Stimulated activated naive CD8-positive, alpha-beta T cell treated with anti-CD3 and anti-CD28 coated beads, Interleukin-15, Interleukin-2, amounts not matched to agents 100 ng/mL and 50 ng/mL, for 24 hours (primary cell): Measurements from ENCODE around the gene LMF2.
A peak's percentile ranks its signal among the peaks of the same experiment; 100 is the strongest.
"Not testable (repeated sequence)": the region's sequence is repeated elsewhere in the genome, so short reads cannot be mapped to it uniquely, and the experiment has no call there.

Experiments
- H3K27ac Mint-ChIP-seq: one replicate; pipeline ENCODE4 v1.8.0; 2021; ENCODE audit warnings: mild to moderate bottlenecking, mixed read lengths
- H3K27me3 Mint-ChIP-seq: one replicate; pipeline ENCODE4 v1.8.0; 2021; ENCODE audit warnings: mixed read lengths
- H3K36me3 Mint-ChIP-seq: one replicate; pipeline ENCODE4 v1.8.0; 2021; ENCODE audit warnings: low read depth, mixed read lengths
- H3K4me1 Mint-ChIP-seq: one replicate; pipeline ENCODE4 v1.8.0; 2021; ENCODE audit warnings: low read depth, mixed read lengths
- H3K4me3 Mint-ChIP-seq: one replicate; pipeline ENCODE4 v1.8.0; 2021; ENCODE audit warnings: mild to moderate bottlenecking, mixed read lengths
- H3K9me3 Mint-ChIP-seq: one replicate; pipeline ENCODE4 v1.8.0; 2021; ENCODE audit warnings: mixed read lengths

LMF2 gene

GRCh38 chr22:50544078-50544745, 36.7 kb upstream of the LMF2 start:
- H3K27me3 Mint-ChIP-seq, result no peaks in the 10 kb centered on the region
- no peak overlapping the region for H3K27ac Mint-ChIP-seq
- H3K9me3 Mint-ChIP-seq, result no peaks in the 10 kb centered on the region
- peaks cover 64% of the 10 kb centered on the region for H3K4me1 Mint-ChIP-seq
- H3K36me3 Mint-ChIP-seq, result peaks cover 8% of the 10 kb centered on the region
- H3K4me3 Mint-ChIP-seq, result peak overlapping the region; percentile 44

GRCh38 chr22:50542416-50542927, 35.0 kb upstream of the LMF2 start:
- Mint-ChIP-seq H3K4me1 (peaks cover 77% of the 10 kb centered on the region), H3K9me3 (no peaks in the 10 kb centered on the region), H3K27me3 (no peaks in the 10 kb centered on the region), H3K4me3 (peak overlapping the region; percentile 27), H3K36me3 (peaks cover 8% of the 10 kb centered on the region), H3K27ac (peak overlapping the region; percentile 96)

GRCh38 chr22:50541667-50542026, 34.1 kb upstream of the LMF2 start:
- H3K4me1 Mint-ChIP-seq, result peaks cover 84% of the 10 kb centered on the region
- peak overlapping the region; percentile 27 for H3K4me3 Mint-ChIP-seq
- not testable (repeated sequence) for H3K36me3 Mint-ChIP-seq, H3K27me3 Mint-ChIP-seq, H3K9me3 Mint-ChIP-seq
- H3K27ac Mint-ChIP-seq, result peak overlapping the region; percentile 96

- no peaks in the 10 kb centered on the region for H3K9me3 Mint-ChIP-seq
- H3K4me3 Mint-ChIP-seq, result peak overlapping the region; percentile 41
- peaks cover 79% of the 10 kb centered on the region for H3K4me1 Mint-ChIP-seq
- peak overlapping the region; percentile 96 for H3K27ac Mint-ChIP-seq
- H3K27me3 Mint-ChIP-seq, result no peaks in the 10 kb centered on the region
- H3K36me3 Mint-ChIP-seq, result peaks cover 8% of the 10 kb centered on the region
Measured at GRCh38 chr22:50540381-50540780, 32.9 kb upstream of the LMF2 start.

- peak overlapping the region; percentile 99 for H3K27ac Mint-ChIP-seq
- H3K4me3 Mint-ChIP-seq, result no peak overlapping the region
- H3K36me3 Mint-ChIP-seq, result peaks cover 8% of the 10 kb centered on the region
- H3K9me3 Mint-ChIP-seq, result no peaks in the 10 kb centered on the region
- H3K27me3 Mint-ChIP-seq, result no peaks in the 10 kb centered on the region
- H3K4me1 Mint-ChIP-seq, result peaks cover 86% of the 10 kb centered on the region
Measured at GRCh38 chr22:50537765-50538164, 30.3 kb upstream of the LMF2 start.

- Mint-ChIP-seq H3K4me3 (no peak overlapping the region), H3K9me3 (no peaks in the 10 kb centered on the region), H3K27ac (no peak overlapping the region), H3K36me3 (no peaks in the 10 kb centered on the region), H3K4me1 (peaks cover 75% of the 10 kb centered on the region), H3K27me3 (no peaks in the 10 kb centered on the region)
Measured at GRCh38 chr22:50536226-50536625, 28.7 kb upstream of the LMF2 start.

- H3K4me1 Mint-ChIP-seq, result peaks cover 64% of the 10 kb centered on the region
- H3K27ac Mint-ChIP-seq, result no peak overlapping the region
- no peaks in the 10 kb centered on the region for H3K36me3 Mint-ChIP-seq
- H3K9me3 Mint-ChIP-seq, result no peaks in the 10 kb centered on the region
- no peak overlapping the region for H3K4me3 Mint-ChIP-seq
- H3K27me3 Mint-ChIP-seq, result no peaks in the 10 kb centered on the region
Measured at GRCh38 chr22:50535113-50535512, 27.6 kb upstream of the LMF2 start.

GRCh38 chr22:50533856-50534711, 26.6 kb upstream of the LMF2 start:
- H3K36me3 Mint-ChIP-seq, H3K27me3 Mint-ChIP-seq, H3K9me3 Mint-ChIP-seq: not testable (repeated sequence)
- H3K4me1 Mint-ChIP-seq, result peaks cover 53% of the 10 kb centered on the region
- peak overlapping the region; percentile 92 for H3K4me3 Mint-ChIP-seq
- peak overlapping the region; percentile 86 for H3K27ac Mint-ChIP-seq

GRCh38 chr22:50532824-50533796, 25.6 kb upstream of the LMF2 start:
- peaks cover 53% of the 10 kb centered on the region for H3K4me1 Mint-ChIP-seq
- no peaks in the 10 kb centered on the region for H3K27me3 Mint-ChIP-seq
- peak overlapping the region; percentile 86 for H3K27ac Mint-ChIP-seq
- H3K9me3 Mint-ChIP-seq, result no peaks in the 10 kb centered on the region
- peaks cover 5% of the 10 kb centered on the region for H3K36me3 Mint-ChIP-seq
- H3K4me3 Mint-ChIP-seq, result peak overlapping the region; percentile 92

GRCh38 chr22:50531962-50532674, 24.6 kb upstream of the LMF2 start:
- Mint-ChIP-seq H3K4me3 (peak overlapping the region; percentile 92), H3K9me3 (no peaks in the 10 kb centered on the region), H3K27me3 (no peaks in the 10 kb centered on the region), H3K4me1 (peaks cover 53% of the 10 kb centered on the region), H3K36me3 (peaks cover 13% of the 10 kb centered on the region), H3K27ac (peak overlapping the region; percentile 96)

- H3K9me3 Mint-ChIP-seq, result no peaks in the 10 kb centered on the region
- peak overlapping the region; percentile 96 for H3K27ac Mint-ChIP-seq
- peak overlapping the region; percentile 92 for H3K4me3 Mint-ChIP-seq
- H3K27me3 Mint-ChIP-seq, result no peaks in the 10 kb centered on the region
- H3K4me1 Mint-ChIP-seq, result peaks cover 51% of the 10 kb centered on the region
- H3K36me3 Mint-ChIP-seq, result peaks cover 15% of the 10 kb centered on the region
Measured at GRCh38 chr22:50531546-50531961, 24.1 kb upstream of the LMF2 start.

GRCh38 chr22:50530877-50531545, 23.5 kb upstream of the LMF2 start:
- peak overlapping the region; percentile 92 for H3K4me3 Mint-ChIP-seq
- no peaks in the 10 kb centered on the region for H3K9me3 Mint-ChIP-seq
- H3K27me3 Mint-ChIP-seq, result no peaks in the 10 kb centered on the region
- peak overlapping the region; percentile 96 for H3K27ac Mint-ChIP-seq
- peaks cover 47% of the 10 kb centered on the region for H3K4me1 Mint-ChIP-seq
- peaks cover 15% of the 10 kb centered on the region for H3K36me3 Mint-ChIP-seq

GRCh38 chr22:50530580-50530876, 23.0 kb upstream of the LMF2 start:
- Mint-ChIP-seq H3K36me3 (peaks cover 15% of the 10 kb centered on the region), H3K27me3 (no peaks in the 10 kb centered on the region), H3K4me1 (peaks cover 47% of the 10 kb centered on the region), H3K9me3 (no peaks in the 10 kb centered on the region), H3K4me3 (peak overlapping the region; percentile 92), H3K27ac (peak overlapping the region; percentile 96)
